H1 (cell line): ENCODE measurements around the gene GBF1. TPM values are rescaled to one million over a fixed set of nuclear protein-coding genes. Genes with fewer than 3 reads are reported as not detected.

ENCODE experiments used
- CTCF ChIA-PET: fragments of 300-600 bp; sonication (Branson Sonifier 250); formaldehyde crosslinking; loops from one replicate; lab custom pipeline; 2021; ENCODE audit not compliant: partially characterized antibody; lab: Charles Lee
- POLR2A ChIA-PET: fragments of 300-600 bp; sonication (Branson Sonifier 250); formaldehyde crosslinking; loops from one replicate; lab custom pipeline; 2021; ENCODE audit warnings: inconsistent platforms; ENCODE audit not compliant: partially characterized antibody; lab: Charles Lee
- DNase-seq, 2 experiments: peaks; one replicate each; pipeline versions ENCODE4 v3.0.0 to v3.0.0-alpha.2; 2010 to 2022; ENCODE audit warnings: low spot score in 2 of 2, low read depth in 1 of 2, mixed read lengths in 1 of 2
- FAIRE-seq: peaks from 2 replicates; lab custom pipeline; 2011; peaks lifted over from hg19 to GRCh38; lab: Jason Lieb, UNC
- H2AFZ ChIP-seq: 2 replicates; pipeline ENCODE4 v1.8.1; 2012; ENCODE audit warnings: low read length, inconsistent platforms
- H2AK5ac ChIP-seq: 2 replicates; pipeline ENCODE4 v1.6.1; 2013; ENCODE audit warnings: low read depth, low read length
- H2BK120ac ChIP-seq: replicated peaks from 2 replicates; pipeline ENCODE3; 2013; ENCODE audit warnings: low read depth, low read length, inconsistent platforms
- H2BK12ac ChIP-seq: 2 replicates; pipeline ENCODE4 v1.6.1; 2013; ENCODE audit warnings: low read depth, low read length
- H2BK15ac ChIP-seq: 2 replicates; pipeline ENCODE4 v1.6.1; 2013; ENCODE audit warnings: low read length
- H2BK20ac ChIP-seq: 2 replicates; pipeline ENCODE4 v1.6.1; 2013; ENCODE audit warnings: low read length
- H2BK5ac ChIP-seq: 2 replicates; pipeline ENCODE4 v1.6.1; 2013; ENCODE audit warnings: low read depth, low read length
- H3K14ac ChIP-seq: 2 replicates; pipeline ENCODE4 v1.6.1; 2013; ENCODE audit warnings: inconsistent platforms; ENCODE audit not compliant: insufficient read length
- H3K18ac ChIP-seq: 2 replicates; pipeline ENCODE4 v1.6.1; 2013; ENCODE audit warnings: low read length; ENCODE audit errors: extremely low read depth
- H3K23ac ChIP-seq: 2 replicates; pipeline ENCODE4 v1.6.1; 2013; ENCODE audit warnings: inconsistent platforms; ENCODE audit not compliant: insufficient read length
- H3K23me2 ChIP-seq: 2 replicates; pipeline ENCODE4 v1.6.1; 2013; ENCODE audit warnings: low read depth, low read length
- H3K27ac ChIP-seq: 2 replicates; pipeline ENCODE4 v1.6.1; 2011; ENCODE audit warnings: low read depth, low read length, inconsistent platforms
- H3K27me3 ChIP-seq, 4 experiments: replicated peaks in 1 of 4; 1 replicate in 1 of 4; 2 replicates in 3 of 4; pipeline versions ENCODE4 v1.6.1 to v1.8.1; 2011 to 2013; ENCODE audit warnings: low read length in 3 of 4, mild to moderate bottlenecking in 3 of 4, inconsistent platforms in 2 of 4, mixed read lengths in 2 of 4, moderate library complexity in 1 of 4; ENCODE audit not compliant: control insufficient read depth in 3 of 4, insufficient read depth in 3 of 4; ENCODE audit errors: extremely low read depth in 1 of 4
- H3K36me3 ChIP-seq, 4 experiments: 2 replicates each; pipeline versions ENCODE4 v1.6.1 to v1.8.1; 2011 to 2013; ENCODE audit warnings: mild to moderate bottlenecking in 4 of 4, low read length in 3 of 4, moderate library complexity in 2 of 4, control low read depth in 1 of 4, inconsistent platforms in 1 of 4; ENCODE audit not compliant: insufficient read depth in 4 of 4, control insufficient read depth in 2 of 4
- H3K4ac ChIP-seq: replicated peaks from 2 replicates; pipeline ENCODE3; 2013; ENCODE audit warnings: low read length, low read depth, mixed read lengths, inconsistent platforms; ENCODE audit not compliant: insufficient read length
- H3K4me1 ChIP-seq, 4 experiments: replicated peaks in 1 of 4; 1 replicate in 1 of 4; 2 replicates in 3 of 4; pipeline versions ENCODE4 v1.6.1 to v1.8.1; 2011 to 2013; ENCODE audit warnings: low read length in 3 of 4, inconsistent platforms in 2 of 4, mixed read lengths in 1 of 4; ENCODE audit not compliant: insufficient read depth in 4 of 4, control insufficient read depth in 3 of 4
- H3K4me2 ChIP-seq, 2 experiments: 2 replicates each; pipeline versions ENCODE4 v1.6.1 to v1.8.1; 2011 to 2013; ENCODE audit warnings: low read depth in 2 of 2, low read length in 2 of 2, control low read depth in 1 of 2, inconsistent platforms in 1 of 2, mild to moderate bottlenecking in 1 of 2; ENCODE audit not compliant: insufficient read depth in 1 of 2
- H3K4me3 ChIP-seq, 4 experiments: fragments of 200-600, 300-600 bp in 1 of 4; sonication (generic), shearing (Covaris generic), sonication (Bioruptor Twin) in 1 of 4; 2 replicates each; pipeline versions ENCODE4 v1.5.1 to v1.8.1; 2011 to 2016; ENCODE audit warnings: low read length in 4 of 4, low read depth in 3 of 4, control low read depth in 2 of 4, inconsistent platforms in 2 of 4, mild to moderate bottlenecking in 2 of 4, mixed read lengths in 1 of 4, moderate library complexity in 1 of 4; ENCODE audit not compliant: insufficient read depth in 2 of 4; ENCODE audit errors: extremely low read depth in 1 of 4
- H3K56ac ChIP-seq: replicated peaks from 2 replicates; pipeline ENCODE3; 2013; ENCODE audit warnings: low read depth, mild to moderate bottlenecking, mixed read lengths, low read length, inconsistent platforms; ENCODE audit not compliant: insufficient read length
- H3K79me1 ChIP-seq: 2 replicates; pipeline ENCODE4 v1.6.1; 2013; ENCODE audit warnings: low read depth, low read length, control low read depth
- H3K79me2 ChIP-seq, 2 experiments: 2 replicates each; pipeline versions ENCODE4 v1.6.1 to v1.8.1; 2012 to 2013; ENCODE audit warnings: low read length in 2 of 2, mild to moderate bottlenecking in 2 of 2, inconsistent platforms in 1 of 2; ENCODE audit not compliant: insufficient read depth in 2 of 2, control insufficient read depth in 1 of 2
- H3K9ac ChIP-seq, 4 experiments: replicated peaks in 1 of 4; 1 replicate in 1 of 4; 2 replicates in 3 of 4; pipeline versions ENCODE4 v1.6.1 to v1.8.1; 2011 to 2013; ENCODE audit warnings: low read depth in 3 of 4, low read length in 3 of 4, control low read depth in 2 of 4, mild to moderate bottlenecking in 2 of 4, moderate library complexity in 2 of 4, inconsistent platforms in 1 of 4; ENCODE audit errors: extremely low read depth in 1 of 4
- H3K9me3 ChIP-seq, 2 experiments: 2 replicates each; pipeline versions ENCODE4 v1.6.1 to v1.8.1; 2012 to 2013; ENCODE audit warnings: mild to moderate bottlenecking in 2 of 2, moderate library complexity in 2 of 2, control low read depth in 1 of 2, inconsistent platforms in 1 of 2, low read depth in 1 of 2, low read length in 1 of 2, mixed read lengths in 1 of 2; ENCODE audit not compliant: insufficient read depth in 2 of 2
- H4K20me1 ChIP-seq, 2 experiments: replicated peaks in 1 of 2; 2 replicates each; pipeline versions ENCODE3 to v1.8.1; 2011 to 2013; ENCODE audit warnings: inconsistent platforms in 2 of 2, low read length in 2 of 2, mild to moderate bottlenecking in 1 of 2; ENCODE audit not compliant: insufficient read depth in 2 of 2, control insufficient read depth in 1 of 2
- H4K5ac ChIP-seq: 2 replicates; pipeline ENCODE4 v1.6.1; 2013; ENCODE audit warnings: low read length, low read depth, mixed read lengths, inconsistent platforms; ENCODE audit not compliant: insufficient read length
- H4K8ac ChIP-seq: 2 replicates; pipeline ENCODE4 v1.8.0; 2013; ENCODE audit warnings: mild to moderate bottlenecking, moderate library complexity, low read length, inconsistent platforms; ENCODE audit not compliant: insufficient read depth; ENCODE audit errors: extremely low read depth
- H4K91ac ChIP-seq: replicated peaks from 2 replicates; pipeline ENCODE3; 2013; ENCODE audit warnings: low read length, mixed read lengths, inconsistent platforms; ENCODE audit not compliant: insufficient read length
- CBX8 ChIP-seq: fragments of 300-800, 300-1000 bp; sonication (generic); IDR thresholded peaks from 2 replicates; pipeline ENCODE4 v1.7.1; 2016; ENCODE audit warnings: low read depth, low read length, borderline replicate concordance
- CTCF ChIP-seq, 3 experiments: IDR thresholded peaks; 1 replicate in 2 of 3; 2 replicates in 1 of 3; pipeline versions ENCODE4 v1.5.1 to v1.6.1; 2011; ENCODE audit warnings: low read length in 3 of 3, mild to moderate bottlenecking in 3 of 3, inconsistent platforms in 2 of 3, low read depth in 1 of 3, moderate library complexity in 1 of 3; ENCODE audit not compliant: insufficient read depth in 1 of 3; ENCODE audit errors: control extremely low read depth in 1 of 3
- POLR2AphosphoS5 ChIP-seq: IDR thresholded peaks from 2 replicates; pipeline ENCODE4 v1.6.1; 2011; ENCODE audit warnings: low read depth, low read length
- RBBP5 ChIP-seq: IDR thresholded peaks from 2 replicates; pipeline ENCODE4 v1.7.1; 2012; ENCODE audit warnings: low read depth, mild to moderate bottlenecking, inconsistent platforms, low read length, moderate library complexity, borderline replicate concordance
- SP4 ChIP-seq: IDR thresholded peaks from 2 replicates; pipeline ENCODE4 v1.6.1; 2012; ENCODE audit warnings: low read length, inconsistent platforms
- polyA plus RNA-seq, 7 experiments: library from polyadenylated mRNA; depleted of rRNA in 3 of 7; stranded (reverse) in 5 of 7; unstranded in 2 of 7; fragments of >200 nt in 5 of 7; fragments of 200-250 nt in 2 of 7; gene quantifications; 1 replicate in 5 of 7; 2 replicates in 1 of 7; 4 replicates in 1 of 7; pipeline versions ENCODE4 v1.2.1 to v1.2.3, GENCODE V29; 2011 to 2013; ENCODE audit warnings: missing spikeins in 2 of 7, mixed read lengths in 2 of 7
- total RNA-seq: library from RNA; stranded (reverse); fragmentation: NEBNext Ultra II Directional; extraction: Animal tissue kit (Norgen Biotek cat#: 25700); gene quantifications from 2 replicates; pipeline ENCODE4 v1.2.1, GENCODE V29; 2021

Gene GBF1
- total and polyA plus RNA-seq, 2 of the 8 experiments (the other 6 are each of a cell fraction or from before 2014, with no cell fraction given): 11.0 to 25.5 TPM

- no peak overlapping the region for H3K4me2 ChIP-seq
- H3K18ac ChIP-seq: no peak overlapping the region
- H2BK15ac ChIP-seq: no peak overlapping the region
- H2BK12ac ChIP-seq: no peak overlapping the region
- H4K20me1 ChIP-seq: peaks cover 0 to 2% of the 10 kb centered on the region in 2 experiments
- H2BK5ac ChIP-seq: no peak overlapping the region
- no peak overlapping the region for H3K4me3 ChIP-seq
- no peak overlapping the region for H4K91ac ChIP-seq
- no peak overlapping the region for H2AK5ac ChIP-seq
- no peaks in the 10 kb centered on the region for H3K79me1 ChIP-seq
- no peak overlapping the region for H3K27ac ChIP-seq
- no peak overlapping the region for H2BK120ac ChIP-seq
- no peak overlapping the region for H4K8ac ChIP-seq
- H3K56ac ChIP-seq: no peak overlapping the region
- DNase-seq (no peak), FAIRE-seq (no peak)
- H3K36me3 ChIP-seq: no peaks in the 10 kb centered on the region
- no peak overlapping the region for H2AFZ ChIP-seq
- H3K9ac ChIP-seq: no peak overlapping the region
- no peak overlapping the region for H2BK20ac ChIP-seq
- H4K5ac ChIP-seq: no peak overlapping the region
- ChIA-PET POLR2A (no interaction called here), CTCF (interaction anchor here (1.0 to 1.7 kb wide), 4 partner anchors 14 to 54 kb away, joined by 3 to 4 read pairs (median 3); no protein-coding TSS in a partner anchor)
- H3K23me2 ChIP-seq: no peaks in the 10 kb centered on the region
- no peaks in the 10 kb centered on the region for H3K4me1 ChIP-seq
- H3K79me2 ChIP-seq: no peaks in the 10 kb centered on the region
- H3K14ac ChIP-seq: no peak overlapping the region
- H3K4ac ChIP-seq: no peak overlapping the region
- H3K23ac ChIP-seq: no peak overlapping the region
- no peaks in the 10 kb centered on the region for H3K27me3 ChIP-seq
- peaks cover 0 to 9% of the 10 kb centered on the region in 2 experiments; a peak in 1 of 4 replicates for H3K9me3 ChIP-seq
- no peak for TF ChIP-seq RBBP5
- no peak for TF ChIP-seq POLR2AphosphoS5
- TF ChIP-seq CTCF (IDR thresholded peaks at IDR 0.05; ENCODE audit: control extremely low read depth in 1 of 3, insufficient read depth in 1 of 3, low read depth in 1 of 3, low read length in 3 of 3): no peak
- TF ChIP-seq CBX8: no peak
- TF ChIP-seq SP4: no peak
Measured at GRCh38 chr10:102298899-102299298, 53.6 kb downstream of the GBF1 start.
